Pericardium fibroblast (primary cell): ENCODE measurements around the gene CST9L. TPM values are rescaled to one million over a fixed set of nuclear protein-coding genes. Genes with fewer than 3 reads are reported as not detected.

Experiments used
- total RNA-seq: library from RNA; depleted of rRNA; stranded (reverse); fragments of >200 nt; gene quantifications from 2 replicates; pipeline ENCODE4 v1.2.3, GENCODE V29; 2015

CST9L gene, protein sequence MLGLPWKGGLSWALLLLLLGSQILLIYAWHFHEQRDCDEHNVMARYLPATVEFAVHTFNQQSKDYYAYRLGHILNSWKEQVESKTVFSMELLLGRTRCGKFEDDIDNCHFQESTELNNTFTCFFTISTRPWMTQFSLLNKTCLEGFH
- total RNA-seq: not detected in 2 replicates

DNA sequence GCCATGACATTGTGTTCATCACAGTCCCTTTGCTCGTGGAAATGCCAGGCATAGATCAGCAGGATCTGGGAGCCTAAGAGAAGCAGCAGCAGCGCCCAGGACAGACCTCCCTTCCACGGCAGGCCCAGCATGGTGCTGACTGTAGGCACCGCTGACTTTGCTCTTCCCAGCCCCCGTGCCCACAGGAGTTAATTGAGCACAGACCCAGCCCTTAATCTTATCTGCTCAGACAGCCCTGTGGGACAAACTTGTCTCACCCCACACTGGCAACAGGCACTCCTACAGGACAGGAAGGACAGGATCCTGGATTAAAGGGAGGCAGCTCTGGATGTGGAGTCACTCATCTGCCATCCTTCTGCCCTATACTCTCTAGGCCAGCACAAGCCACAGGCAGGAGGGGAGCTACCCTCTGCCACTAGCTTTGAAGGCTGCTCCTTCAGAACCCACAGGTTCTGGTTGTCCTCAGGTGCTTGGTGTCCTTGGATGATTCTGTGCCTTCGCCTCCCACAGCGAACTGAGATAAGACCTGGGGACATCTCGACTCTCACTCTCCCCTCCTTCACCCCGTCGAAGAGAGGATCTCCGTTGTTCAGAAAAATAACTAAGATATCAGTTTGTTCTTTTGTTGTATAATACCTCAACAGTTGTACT lies at the start of gene CST9L:
TSS of gene CST9L (minus strand) at position 165 of the 651 bp plus-strand sequence. CDS start at position 131, 34 bp downstream.

DNA sequence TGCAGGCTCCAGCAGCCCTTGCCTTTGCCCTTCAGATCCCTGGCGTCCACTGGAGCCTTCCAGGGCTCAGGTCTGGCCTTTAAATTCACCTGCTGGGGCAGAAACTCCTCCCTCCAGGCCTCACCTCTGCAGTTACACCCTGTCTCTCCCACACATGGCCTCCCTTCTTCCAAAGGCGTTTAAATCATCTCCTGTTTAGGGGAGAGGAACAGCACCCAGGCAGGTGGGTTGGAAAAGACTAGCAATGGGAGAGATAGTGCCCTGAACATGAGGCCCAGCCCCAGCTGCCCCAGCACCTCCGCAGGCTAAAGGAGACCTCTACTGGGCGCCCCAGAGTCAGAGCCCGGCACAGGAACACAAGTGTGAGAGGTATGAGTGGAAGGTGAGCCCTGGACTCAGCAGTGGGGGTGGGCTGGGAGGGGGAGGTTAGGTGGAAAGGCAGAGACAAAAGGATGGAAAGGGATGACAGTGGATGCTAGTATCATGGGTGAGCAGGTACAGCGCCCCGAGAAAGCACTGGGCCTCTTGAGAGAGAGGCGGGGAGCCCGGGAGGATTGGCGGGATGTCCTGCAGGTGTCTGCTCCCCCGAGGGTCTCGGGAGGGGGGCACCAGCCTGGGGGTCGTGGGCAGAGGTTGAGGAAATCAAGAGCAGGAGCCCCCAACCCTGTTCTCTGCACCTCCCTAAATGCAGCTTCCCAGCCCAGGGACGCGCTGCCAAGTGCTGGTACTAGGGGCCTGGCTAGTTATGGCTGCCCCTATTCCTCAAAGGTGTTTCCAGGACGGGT lies 37.8 kb upstream of the CST9L start, which contains the start of gene CST9:
TSS of gene CST9 (minus strand) at position 51 of the 785 bp plus-strand sequence. CDS start 53 bp downstream, outside the sequence.

Other genes starting within 250 kb of the CST9L start
- gene NXT1, start 217.7 kb downstream of the CST9L start, total RNA-seq: 11.6 and 33.5 TPM in 2 replicates
- 11.0 and 24.7 TPM in 2 replicates for gene GZF1, start 206.3 kb downstream of the CST9L start, total RNA-seq
- 2.4 and 4.3 TPM in 2 replicates for gene NAPB, start 147.0 kb downstream of the CST9L start, total RNA-seq
- gene CSTL1, start 128.8 kb downstream of the CST9L start, total RNA-seq: not detected in 2 replicates
- gene CST11, start 115.6 kb downstream of the CST9L start, total RNA-seq: not detected in 2 replicates
- not detected in 2 replicates for gene CST8, start 77.4 kb downstream of the CST9L start, total RNA-seq
- gene CST9, start 37.4 kb upstream of the CST9L start, total RNA-seq: not detected in 2 replicates
- gene CST3, start 69.5 kb upstream of the CST9L start, total RNA-seq: 1,233 and 2,425 TPM in 2 replicates
- not detected in 2 replicates for gene CST4, start 120.6 kb upstream of the CST9L start, total RNA-seq
- gene CST1, start 182.5 kb upstream of the CST9L start, total RNA-seq: not detected in 2 replicates